HCT116 (cell line): Measurements from ENCODE around the gene CHST11. TPM values are rescaled to one million over a fixed set of nuclear protein-coding genes. Genes with fewer than 3 reads are reported as not detected.

Experiments
- ATAC-seq: fragments of 200-7000 bp; cut with Tn5 transposase; 2 replicates; pipeline ENCODE4 v1.9.1; 2020; ENCODE audit warnings: mild to moderate bottlenecking, moderate library complexity
- BruUV-seq: library from RNA; stranded (reverse); fragments of 400-500 nt; replicated peaks from 2 replicates; lab custom pipeline; 2021; lab: Mats Ljungman, UMichigan
- CTCF ChIA-PET: fragments of 300-600 bp; sonication (Branson Sonifier 250); formaldehyde crosslinking; loops from one replicate; lab custom pipeline; 2021; ENCODE audit warnings: antibody characterized with exemption; lab: Charles Lee
- POLR2A ChIA-PET: fragments of 300-600, 350-600 bp; sonication (Branson Sonifier 250); formaldehyde crosslinking; loops from one replicate; lab custom pipeline; 2021; ENCODE audit warnings: antibody characterized with exemption; lab: Charles Lee
- RAD21 ChIA-PET, 2 experiments: fragments of 300-600 bp; sonication (Branson Sonifier 250); formaldehyde crosslinking; loops; one replicate each; lab custom pipeline; 2023; ENCODE audit warnings: low total read pairs in 2 of 2; ENCODE audit not compliant: uncharacterized antibody in 2 of 2, unreplicated experiment in 2 of 2, low non-redundant PET in 1 of 2; lab: Charles Lee
- DNase-seq: peaks from one replicate; pipeline ENCODE4 v3.0.0-alpha.2; 2010; ENCODE audit warnings: low read depth, low spot score
- H2AFZ ChIP-seq: fragments of 200-600 bp; shearing (Covaris generic), sonication (generic); 2 replicates; pipeline ENCODE4 v1.6.1; 2017; ENCODE audit warnings: low read depth, mixed run types, mixed read lengths, antibody characterized with exemption, low read length; ENCODE audit not compliant: poor library complexity, severe bottlenecking
- H3K27ac ChIP-seq: 2 replicates; pipeline ENCODE4 v1.5.1; 2012; ENCODE audit warnings: low read depth, low read length
- H3K27me3 ChIP-seq: fragments of 200-600 bp; sonication (generic); 2 replicates; pipeline ENCODE4 v1.6.1; 2016; ENCODE audit warnings: mixed run types, low read length, mixed read lengths; ENCODE audit not compliant: insufficient read depth
- H3K36me3 ChIP-seq, 2 experiments: fragments of 200-500 bp in 1 of 2; fragments of 200-600 bp in 1 of 2; sonication (Bioruptor generic) in 1 of 2; sonication (generic) in 1 of 2; 2 replicates each; pipeline versions ENCODE4 v1.5.1 to v1.6.1; 2014 to 2016; ENCODE audit warnings: low read length in 2 of 2, inconsistent platforms in 1 of 2, mixed read lengths in 1 of 2, mixed run types in 1 of 2; ENCODE audit not compliant: insufficient read depth in 2 of 2, control insufficient read depth in 1 of 2
- H3K4me1 ChIP-seq, 2 experiments: fragments of 200-600 bp in 1 of 2; sonication (generic) in 1 of 2; 2 replicates each; pipeline versions ENCODE4 v1.5.1 to v1.6.1; 2012 to 2017; ENCODE audit warnings: low read length in 2 of 2, inconsistent platforms in 1 of 2, mild to moderate bottlenecking in 1 of 2, mixed read lengths in 1 of 2, mixed run types in 1 of 2, moderate library complexity in 1 of 2; ENCODE audit not compliant: insufficient read depth in 2 of 2, control insufficient read depth in 1 of 2
- H3K4me2 ChIP-seq: fragments of 200-600 bp; sonication (generic); 2 replicates; pipeline ENCODE4 v1.6.1; 2017; ENCODE audit warnings: mixed run types, low read length, mixed read lengths
- H3K4me3 ChIP-seq, 2 experiments: fragments of 200-600 bp in 1 of 2; sonication (generic) in 1 of 2; replicated peaks in 1 of 2; 2 replicates each; pipeline ENCODE4 v1.5.1; 2011 to 2016; ENCODE audit warnings: low read length in 2 of 2, control low read depth in 1 of 2, low read depth in 1 of 2, mild to moderate bottlenecking in 1 of 2, mixed read lengths in 1 of 2, mixed run types in 1 of 2
- H3K79me2 ChIP-seq: fragments of 200-600 bp; sonication (generic); 2 replicates; pipeline ENCODE4 v1.6.1; 2017; ENCODE audit warnings: mild to moderate bottlenecking, mixed run types, low read length, moderate library complexity, mixed read lengths; ENCODE audit not compliant: insufficient read depth
- H3K9ac ChIP-seq: fragments of 200-600 bp; sonication (generic); 2 replicates; pipeline ENCODE4 v1.6.1; 2016; ENCODE audit warnings: low read length, mixed read lengths
- H3K9me2 ChIP-seq: fragments of 200-600 bp; sonication (generic), shearing (Covaris generic); 2 replicates; pipeline ENCODE4 v1.6.1; 2017; ENCODE audit warnings: mixed run types, mild to moderate bottlenecking, moderate library complexity; ENCODE audit not compliant: insufficient read depth
- H3K9me3 ChIP-seq, 2 experiments: fragments of 200-500 bp in 1 of 2; fragments of 200-600 bp in 1 of 2; sonication (Bioruptor generic) in 1 of 2; sonication (generic) in 1 of 2; 2 replicates each; pipeline ENCODE4 v1.6.1; 2014 to 2017; ENCODE audit warnings: low read length in 2 of 2, mixed read lengths in 2 of 2, inconsistent platforms in 1 of 2, low read depth in 1 of 2, mild to moderate bottlenecking in 1 of 2, mixed run types in 1 of 2, moderate library complexity in 1 of 2; ENCODE audit not compliant: control insufficient read depth in 1 of 2, insufficient read depth in 1 of 2
- H4K20me1 ChIP-seq: fragments of 200-600 bp; sonication (generic), shearing (Covaris generic); 2 replicates; pipeline ENCODE4 v1.6.1; 2017; ENCODE audit warnings: mixed run types, mild to moderate bottlenecking, moderate library complexity; ENCODE audit not compliant: insufficient read depth
- intact Hi-C: fragments of 100-400 bp; cut with micrococcal nuclease; formaldehyde crosslinking; loops from 2 replicates; pipeline ENCODE4 v1.10.0; 2022
- total RNA-seq: library from RNA; stranded (reverse); gene quantifications from one replicate; pipeline ENCODE4 v1.2.1, GENCODE V29; 2021; ENCODE audit not compliant: unreplicated experiment
- TF ChIP-seq, protein P1 (sequence below): IDR thresholded peaks from 2 replicates; pipeline ENCODE4 v1.6.1; 2012; ENCODE audit warnings: low read depth
- TF ChIP-seq, protein P2 (sequence below): IDR thresholded peaks from 2 replicates; pipeline ENCODE4 v1.6.1; 2011; ENCODE audit warnings: mild to moderate bottlenecking, low read length, moderate library complexity; ENCODE audit not compliant: insufficient replicate concordance; ENCODE audit errors: extremely low read depth
- TF ChIP-seq, protein P3 (sequence below): IDR thresholded peaks from 2 replicates; pipeline ENCODE4 v1.6.1; 2012

CHST11 gene
- total RNA-seq, 1 experiment from 2014 or later = 10.1 TPM

DNA sequence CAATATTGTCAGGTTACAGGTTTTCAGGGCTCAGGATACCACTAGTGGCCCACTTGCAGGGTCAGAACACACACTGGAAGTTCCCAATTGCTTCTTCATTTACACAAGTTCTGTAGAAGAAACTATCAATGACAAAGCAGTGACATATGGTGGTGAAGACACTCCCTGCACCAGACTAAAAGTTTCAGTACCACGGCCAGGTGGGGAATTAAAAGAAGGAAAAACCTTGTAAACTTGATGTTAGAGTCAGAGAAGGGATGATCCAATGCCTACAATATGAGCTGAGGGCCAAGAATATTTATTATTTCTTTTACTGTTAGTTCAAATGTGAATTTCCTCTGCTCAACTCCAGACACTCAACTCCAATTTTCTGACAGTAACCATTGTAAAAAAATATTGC, 31.8 kb upstream of the CHST11 start:
- Histone ChIP-seq H3K9ac (no peak overlapping the region), H3K27me3 (peaks cover 7% of the 10 kb centered on the region; the same call in 1 of the 2 replicates), H3K9me2 (no peaks in the 10 kb centered on the region), H3K9me3 (no peaks in the 10 kb centered on the region), H4K20me1 (no peaks in the 10 kb centered on the region), H3K4me1 (peaks cover 26 to 44% of the 10 kb centered on the region in 2 experiments), H2AFZ (no peak overlapping the region), H3K4me3 (no peak overlapping the region), H3K4me2 (no peak overlapping the region), H3K27ac (no peak overlapping the region), H3K79me2 (no peaks in the 10 kb centered on the region), H3K36me3 (no peaks in the 10 kb centered on the region)
- ChIA-PET CTCF (no interaction called here), RAD21 (no interaction called here), POLR2A (no interaction called here)
- DNase-seq (no peak), ATAC-seq (no peak)
- no TSS peak for BruUV-seq
- intact Hi-C loops = no loop called here
- TF ChIP-seq, protein P1, sequence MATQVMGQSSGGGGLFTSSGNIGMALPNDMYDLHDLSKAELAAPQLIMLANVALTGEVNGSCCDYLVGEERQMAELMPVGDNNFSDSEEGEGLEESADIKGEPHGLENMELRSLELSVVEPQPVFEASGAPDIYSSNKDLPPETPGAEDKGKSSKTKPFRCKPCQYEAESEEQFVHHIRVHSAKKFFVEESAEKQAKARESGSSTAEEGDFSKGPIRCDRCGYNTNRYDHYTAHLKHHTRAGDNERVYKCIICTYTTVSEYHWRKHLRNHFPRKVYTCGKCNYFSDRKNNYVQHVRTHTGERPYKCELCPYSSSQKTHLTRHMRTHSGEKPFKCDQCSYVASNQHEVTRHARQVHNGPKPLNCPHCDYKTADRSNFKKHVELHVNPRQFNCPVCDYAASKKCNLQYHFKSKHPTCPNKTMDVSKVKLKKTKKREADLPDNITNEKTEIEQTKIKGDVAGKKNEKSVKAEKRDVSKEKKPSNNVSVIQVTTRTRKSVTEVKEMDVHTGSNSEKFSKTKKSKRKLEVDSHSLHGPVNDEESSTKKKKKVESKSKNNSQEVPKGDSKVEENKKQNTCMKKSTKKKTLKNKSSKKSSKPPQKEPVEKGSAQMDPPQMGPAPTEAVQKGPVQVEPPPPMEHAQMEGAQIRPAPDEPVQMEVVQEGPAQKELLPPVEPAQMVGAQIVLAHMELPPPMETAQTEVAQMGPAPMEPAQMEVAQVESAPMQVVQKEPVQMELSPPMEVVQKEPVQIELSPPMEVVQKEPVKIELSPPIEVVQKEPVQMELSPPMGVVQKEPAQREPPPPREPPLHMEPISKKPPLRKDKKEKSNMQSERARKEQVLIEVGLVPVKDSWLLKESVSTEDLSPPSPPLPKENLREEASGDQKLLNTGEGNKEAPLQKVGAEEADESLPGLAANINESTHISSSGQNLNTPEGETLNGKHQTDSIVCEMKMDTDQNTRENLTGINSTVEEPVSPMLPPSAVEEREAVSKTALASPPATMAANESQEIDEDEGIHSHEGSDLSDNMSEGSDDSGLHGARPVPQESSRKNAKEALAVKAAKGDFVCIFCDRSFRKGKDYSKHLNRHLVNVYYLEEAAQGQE = no peak
- TF ChIP-seq, protein P2, sequence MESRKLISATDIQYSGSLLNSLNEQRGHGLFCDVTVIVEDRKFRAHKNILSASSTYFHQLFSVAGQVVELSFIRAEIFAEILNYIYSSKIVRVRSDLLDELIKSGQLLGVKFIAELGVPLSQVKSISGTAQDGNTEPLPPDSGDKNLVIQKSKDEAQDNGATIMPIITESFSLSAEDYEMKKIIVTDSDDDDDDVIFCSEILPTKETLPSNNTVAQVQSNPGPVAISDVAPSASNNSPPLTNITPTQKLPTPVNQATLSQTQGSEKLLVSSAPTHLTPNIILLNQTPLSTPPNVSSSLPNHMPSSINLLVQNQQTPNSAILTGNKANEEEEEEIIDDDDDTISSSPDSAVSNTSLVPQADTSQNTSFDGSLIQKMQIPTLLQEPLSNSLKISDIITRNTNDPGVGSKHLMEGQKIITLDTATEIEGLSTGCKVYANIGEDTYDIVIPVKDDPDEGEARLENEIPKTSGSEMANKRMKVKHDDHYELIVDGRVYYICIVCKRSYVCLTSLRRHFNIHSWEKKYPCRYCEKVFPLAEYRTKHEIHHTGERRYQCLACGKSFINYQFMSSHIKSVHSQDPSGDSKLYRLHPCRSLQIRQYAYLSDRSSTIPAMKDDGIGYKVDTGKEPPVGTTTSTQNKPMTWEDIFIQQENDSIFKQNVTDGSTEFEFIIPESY = no peak
- TF ChIP-seq, protein P3, sequence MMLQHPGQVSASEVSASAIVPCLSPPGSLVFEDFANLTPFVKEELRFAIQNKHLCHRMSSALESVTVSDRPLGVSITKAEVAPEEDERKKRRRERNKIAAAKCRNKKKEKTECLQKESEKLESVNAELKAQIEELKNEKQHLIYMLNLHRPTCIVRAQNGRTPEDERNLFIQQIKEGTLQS = no peak
